CD1c-positive myeloid dendritic cell (primary cell): Measurements from ENCODE around the gene ZIC1.

Source experiments
- DNase-seq: peaks from one replicate; pipeline ENCODE4 v3.0.0-alpha.2; 2016; ENCODE audit errors: extremely low spot score

The ZIC1 gene

DNA sequence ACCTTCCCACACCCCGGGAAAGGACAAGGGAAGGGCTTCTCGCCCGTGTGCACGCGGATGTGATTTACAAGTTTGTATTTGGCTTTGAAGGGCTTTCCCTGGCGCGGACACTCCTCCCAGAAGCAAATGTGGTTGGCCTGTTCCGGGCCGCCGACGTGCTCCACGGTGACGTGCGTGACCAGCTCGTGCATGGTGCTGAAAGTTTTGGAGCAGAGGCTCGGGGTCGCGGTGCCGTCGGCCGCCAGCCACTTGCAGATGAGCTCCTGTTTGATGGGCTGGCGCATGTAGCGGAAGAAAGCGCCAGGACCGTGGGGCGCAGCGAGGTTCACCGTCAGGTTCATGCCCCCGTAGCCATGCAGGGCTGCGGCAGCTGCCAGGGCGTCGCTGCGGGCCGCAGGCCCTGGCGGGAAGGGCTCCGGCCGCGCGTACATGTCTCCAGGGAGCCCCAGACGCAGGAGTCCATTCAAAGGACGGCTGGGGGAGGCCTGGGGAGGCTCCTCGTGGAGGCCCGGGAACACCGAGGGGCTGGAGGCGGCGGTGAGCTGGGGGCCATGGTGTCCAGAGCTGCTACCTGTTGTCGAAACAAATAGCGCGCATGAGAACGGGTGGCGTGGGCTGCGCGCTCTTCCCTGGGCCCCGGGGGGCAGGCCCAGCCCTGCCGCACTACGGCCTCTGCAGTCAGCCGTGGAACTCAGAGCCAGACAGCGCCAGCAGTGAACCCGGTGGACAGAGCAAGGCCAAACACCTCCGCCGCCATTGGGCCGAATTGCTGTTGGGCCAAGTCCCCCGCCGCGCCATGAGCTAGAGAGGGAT lies 13.1 kb upstream of the ZIC1 start:
- DNase-seq = no peak

- no peak for DNase-seq
Observed at GRCh38 chr3:147396712-147397046, 12.5 kb upstream of the ZIC1 start.

GRCh38 chr3:147397155-147397874 lies 11.8 kb upstream of the ZIC1 start:
- no peak for DNase-seq

- DNase-seq = no peak
Observed at GRCh38 chr3:147397875-147398812, 11.0 kb upstream of the ZIC1 start.

- no peak for DNase-seq
Observed at GRCh38 chr3:147398813-147399534, 10.2 kb upstream of the ZIC1 start.

DNA sequence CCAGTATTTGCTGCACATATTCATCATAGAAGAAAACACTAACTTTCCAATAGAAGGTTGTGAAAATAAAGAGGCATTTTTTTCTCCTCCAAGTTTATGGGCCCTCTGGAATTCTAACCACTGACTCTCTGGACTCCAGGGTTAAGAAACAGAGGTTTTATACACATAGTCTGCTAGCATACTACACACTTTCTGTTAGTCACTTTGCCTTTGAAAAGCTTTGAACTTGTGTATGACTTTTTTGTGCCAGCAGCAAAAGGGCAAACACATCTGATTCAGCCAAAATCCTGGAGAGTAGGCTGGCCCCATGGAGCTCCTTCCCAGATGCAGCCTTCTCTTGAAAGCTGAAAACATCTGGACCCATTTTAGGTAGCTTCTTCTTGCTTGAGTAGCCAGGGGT lies 9.1 kb upstream of the ZIC1 start:
- no peak for DNase-seq

GRCh38 chr3:147400999-147401398 lies 8.2 kb upstream of the ZIC1 start:
- DNase-seq = no peak

DNA sequence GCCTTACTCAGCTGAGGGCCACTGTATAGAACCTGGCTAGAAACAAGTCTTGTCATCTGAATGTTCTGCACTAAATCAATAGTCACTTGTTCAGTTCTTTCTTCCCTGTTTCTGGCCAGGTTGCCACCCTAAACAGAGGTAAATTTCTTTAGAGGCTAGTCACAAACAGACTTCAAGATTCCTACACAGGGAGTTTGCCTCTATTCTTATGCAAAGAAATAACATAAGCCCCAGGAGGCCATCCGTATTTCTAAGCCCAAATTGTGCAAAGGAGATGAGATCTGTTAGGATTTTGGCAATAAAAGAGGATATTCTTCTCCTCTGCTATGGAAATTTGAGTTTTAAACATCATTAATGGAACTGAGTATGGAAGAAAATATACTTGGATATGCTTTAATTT lies 7.7 kb upstream of the ZIC1 start:
- DNase-seq = no peak

GRCh38 chr3:147402159-147402558 lies 7.0 kb upstream of the ZIC1 start:
- no peak for DNase-seq

DNA sequence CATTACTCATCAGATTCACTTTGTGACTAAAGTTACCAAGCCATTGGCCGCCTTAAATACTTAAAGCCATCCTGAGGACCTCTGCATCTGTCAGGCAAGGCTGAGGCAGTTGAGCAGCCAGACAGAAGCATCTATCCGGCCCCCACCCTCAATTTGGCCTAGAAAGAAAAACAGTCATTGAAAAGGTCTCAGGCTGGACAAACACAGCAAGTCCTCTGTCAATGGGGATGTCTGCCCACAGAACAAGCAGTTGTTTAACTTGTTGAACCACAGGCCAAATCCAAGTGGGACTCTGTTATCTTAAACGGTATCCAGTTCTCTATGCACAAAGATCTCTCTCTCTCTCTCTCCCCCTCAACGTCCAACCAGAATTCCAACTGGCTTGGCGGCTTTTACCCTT lies 5.7 kb upstream of the ZIC1 start:
- no peak for DNase-seq

- no peak for DNase-seq
Observed at GRCh38 chr3:147404000-147404799, 5.0 kb upstream of the ZIC1 start.

DNA sequence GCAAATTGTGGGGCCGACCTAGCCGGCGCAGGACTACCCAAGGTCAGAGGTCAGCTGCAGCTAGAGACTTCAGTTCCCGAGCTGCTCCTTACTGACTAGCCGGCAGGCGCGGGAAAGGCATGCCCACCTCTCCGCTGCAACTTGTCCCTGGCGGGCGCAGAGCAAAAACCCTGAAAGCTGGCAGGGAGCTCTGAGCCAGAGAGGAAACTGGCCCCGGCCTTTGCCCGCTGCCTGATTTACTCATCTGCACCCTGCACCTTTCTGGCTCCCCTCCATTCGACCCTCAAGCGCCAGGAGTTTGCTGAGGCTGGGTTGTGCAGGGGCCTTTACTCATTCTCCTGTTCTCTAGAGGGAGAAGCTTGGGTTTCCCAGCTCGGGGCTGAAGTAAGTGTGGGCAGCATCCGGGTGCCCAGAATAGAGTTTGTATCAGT lies 4.3 kb upstream of the ZIC1 start:
- no peak for DNase-seq

DNA sequence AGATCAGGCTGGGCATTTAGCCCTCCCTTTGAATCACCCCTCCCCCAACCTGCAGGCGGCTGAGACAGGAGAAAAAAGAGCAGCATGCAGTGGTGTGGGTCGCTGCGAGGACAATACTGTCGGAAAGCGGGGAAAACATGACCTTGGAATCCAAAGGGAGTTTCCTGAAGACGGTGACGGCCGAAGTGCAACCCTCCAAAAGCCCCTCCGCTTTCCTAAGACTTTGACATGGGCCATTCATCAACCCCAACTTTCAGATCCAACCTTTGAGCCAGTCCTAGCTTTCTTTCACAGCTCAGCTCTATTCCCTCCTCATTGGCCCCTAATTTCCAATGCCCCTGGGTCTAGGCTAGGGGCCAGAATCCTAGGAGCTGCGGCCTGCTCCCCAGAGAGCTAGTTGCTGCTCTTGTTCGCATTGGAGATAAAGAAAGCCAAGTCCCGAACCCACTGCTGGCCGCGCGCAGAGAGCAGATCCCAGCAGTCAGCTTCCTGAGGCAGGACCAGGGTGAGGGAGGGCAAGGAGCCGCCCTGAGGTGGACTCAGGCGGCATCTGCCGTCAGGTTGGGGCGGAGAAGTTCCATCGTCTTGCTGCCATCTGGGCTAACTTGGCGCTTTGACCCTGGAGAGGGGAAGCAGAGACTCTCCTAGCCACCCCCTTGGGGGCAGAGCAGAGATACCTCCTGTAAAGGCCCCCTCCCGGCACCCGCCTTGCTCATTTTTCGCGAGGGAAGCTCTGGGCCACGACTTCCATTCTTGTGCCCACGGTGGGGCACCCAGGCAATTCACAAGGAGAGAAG lies 3.7 kb upstream of the ZIC1 start:
- DNase-seq = no peak

DNA sequence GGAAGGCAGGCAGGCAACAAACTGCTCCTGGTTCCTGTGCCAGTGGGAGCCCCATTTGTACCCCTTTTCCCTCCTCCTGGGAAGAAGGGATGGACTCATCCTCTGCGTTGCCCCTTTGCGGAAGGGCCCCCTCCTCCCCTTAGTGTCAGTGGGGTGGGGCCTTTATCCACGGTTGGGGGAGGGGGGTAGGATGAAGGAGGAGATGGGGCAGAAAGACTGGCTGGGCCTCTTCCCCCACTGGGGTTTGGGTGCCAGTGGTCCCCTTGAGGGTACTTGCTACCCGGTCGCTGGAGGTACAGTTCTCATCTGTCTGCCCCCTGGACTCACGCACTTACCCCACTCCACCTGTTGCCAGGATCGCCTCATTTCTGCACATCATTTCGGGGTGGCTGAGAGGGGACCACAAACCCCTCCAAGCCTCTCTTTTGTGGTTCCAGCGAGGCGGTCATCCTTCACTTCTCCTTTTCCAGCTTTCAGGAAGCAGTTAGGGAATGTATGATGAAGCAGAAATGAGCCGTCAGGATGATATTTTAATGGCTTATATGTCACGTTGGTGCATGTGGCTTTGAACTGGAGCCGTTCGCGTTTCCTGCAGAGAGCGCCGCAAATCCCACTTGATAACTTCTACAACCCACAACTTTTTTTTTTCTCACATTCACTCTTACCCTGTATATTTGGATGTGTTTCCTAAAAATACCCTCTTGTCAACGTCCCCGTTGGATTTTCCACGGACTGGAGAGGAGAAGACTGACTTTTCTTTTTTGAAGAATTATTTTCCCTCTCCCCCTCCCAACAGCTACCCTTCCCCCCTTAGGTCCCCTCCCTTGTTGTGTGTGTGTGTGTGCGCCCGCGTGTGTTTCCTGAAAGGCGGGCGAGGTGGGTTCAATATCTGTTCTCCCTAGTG lies 2.9 kb upstream of the ZIC1 start, which contains the start of gene ZIC4:
Gene ZIC4 (minus strand): TSS at position 516 of the 904 bp plus-strand sequence. CDS start 3,746 bp downstream, outside the sequence.
- DNase-seq = no peak

DNA sequence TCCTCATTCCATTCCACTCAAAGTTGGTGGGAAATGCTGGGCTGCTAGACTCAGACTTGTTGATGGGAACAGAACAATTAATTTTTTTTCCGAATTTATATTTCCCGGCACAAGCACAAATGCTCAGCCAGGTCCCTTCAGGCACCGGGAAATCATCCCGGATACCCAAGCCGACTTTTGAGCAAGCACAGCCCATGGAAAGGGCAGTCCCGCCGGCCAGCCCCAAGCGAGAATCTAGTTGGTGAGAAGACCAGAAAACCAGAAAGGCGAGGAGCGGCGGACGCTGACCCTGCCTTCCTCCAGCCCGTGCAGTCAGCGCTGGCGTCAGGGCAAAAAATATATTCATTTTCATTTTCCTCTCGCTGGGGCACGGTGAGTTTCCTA lies 2.1 kb upstream of the ZIC1 start:
- DNase-seq = no peak

GRCh38 chr3:147407498-147408187 lies 1.5 kb upstream of the ZIC1 start:
- DNase-seq = no peak

DNA sequence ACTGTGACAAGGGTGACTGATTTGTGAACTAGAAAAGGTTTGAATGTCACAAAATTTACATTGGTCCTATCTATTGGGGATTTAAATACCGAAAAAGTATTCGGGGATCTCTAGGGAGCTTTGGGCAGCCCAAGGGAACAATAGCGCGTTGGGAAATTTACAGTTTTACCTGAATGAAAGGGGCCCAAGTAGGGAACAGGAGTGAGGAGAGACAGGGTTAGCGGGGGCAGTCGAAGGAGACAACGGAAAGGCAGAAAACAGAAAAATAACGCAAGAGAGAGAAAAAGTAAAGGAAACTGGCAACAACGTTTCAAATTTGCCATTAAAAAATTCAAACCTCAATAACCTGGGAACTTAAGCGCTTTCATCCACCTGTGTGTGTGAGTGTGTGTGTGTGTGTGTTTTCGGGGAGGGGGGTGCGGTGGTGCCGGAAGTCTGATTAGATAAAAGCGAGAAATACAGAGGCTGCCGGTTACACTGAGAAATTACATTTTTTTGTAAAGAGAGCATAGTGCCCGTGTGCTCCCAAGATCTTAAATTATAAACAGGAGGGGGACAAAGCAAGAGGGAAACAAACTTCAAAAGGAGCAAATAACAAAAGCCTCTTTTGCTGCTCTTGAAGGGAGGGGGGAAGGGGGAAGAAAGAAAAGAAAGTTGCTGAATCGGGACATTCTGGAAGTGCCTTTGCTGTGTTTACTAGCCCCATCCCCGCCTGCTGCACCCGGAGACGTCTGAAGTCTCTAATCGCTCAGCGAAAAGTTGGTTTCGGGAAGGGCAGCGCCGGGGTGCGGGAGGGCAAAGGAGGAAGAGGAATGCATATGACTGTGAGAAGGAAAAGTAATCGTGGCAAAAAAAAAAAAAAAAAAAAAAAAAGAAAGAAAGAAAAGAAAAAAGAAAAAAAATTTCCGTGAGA lies 721 bp upstream of the ZIC1 start:
- no peak for DNase-seq
